Measurements from ENCODE around the gene ATAD1.

- TF ChIP-seq, protein P1, sequence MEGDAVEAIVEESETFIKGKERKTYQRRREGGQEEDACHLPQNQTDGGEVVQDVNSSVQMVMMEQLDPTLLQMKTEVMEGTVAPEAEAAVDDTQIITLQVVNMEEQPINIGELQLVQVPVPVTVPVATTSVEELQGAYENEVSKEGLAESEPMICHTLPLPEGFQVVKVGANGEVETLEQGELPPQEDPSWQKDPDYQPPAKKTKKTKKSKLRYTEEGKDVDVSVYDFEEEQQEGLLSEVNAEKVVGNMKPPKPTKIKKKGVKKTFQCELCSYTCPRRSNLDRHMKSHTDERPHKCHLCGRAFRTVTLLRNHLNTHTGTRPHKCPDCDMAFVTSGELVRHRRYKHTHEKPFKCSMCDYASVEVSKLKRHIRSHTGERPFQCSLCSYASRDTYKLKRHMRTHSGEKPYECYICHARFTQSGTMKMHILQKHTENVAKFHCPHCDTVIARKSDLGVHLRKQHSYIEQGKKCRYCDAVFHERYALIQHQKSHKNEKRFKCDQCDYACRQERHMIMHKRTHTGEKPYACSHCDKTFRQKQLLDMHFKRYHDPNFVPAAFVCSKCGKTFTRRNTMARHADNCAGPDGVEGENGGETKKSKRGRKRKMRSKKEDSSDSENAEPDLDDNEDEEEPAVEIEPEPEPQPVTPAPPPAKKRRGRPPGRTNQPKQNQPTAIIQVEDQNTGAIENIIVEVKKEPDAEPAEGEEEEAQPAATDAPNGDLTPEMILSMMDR (conservative IDR thresholded peaks at IDR 0.05; ENCODE audit: low read depth, low read length) = no peak
- TF ChIP-seq RAD21 (IDR thresholded peaks at IDR 0.05; ENCODE audit: low read length) (no peak), RFX5 (IDR thresholded peaks at IDR 0.05; ENCODE audit: low read depth, low read length) (no peak), POLR2A (IDR thresholded peaks at IDR 0.05; ENCODE audit: low read depth, low read length) (no peak), RCOR1 (IDR thresholded peaks at IDR 0.05; ENCODE audit: insufficient replicate concordance, low read length) (no peak)
- TF ChIP-seq, protein P2, sequence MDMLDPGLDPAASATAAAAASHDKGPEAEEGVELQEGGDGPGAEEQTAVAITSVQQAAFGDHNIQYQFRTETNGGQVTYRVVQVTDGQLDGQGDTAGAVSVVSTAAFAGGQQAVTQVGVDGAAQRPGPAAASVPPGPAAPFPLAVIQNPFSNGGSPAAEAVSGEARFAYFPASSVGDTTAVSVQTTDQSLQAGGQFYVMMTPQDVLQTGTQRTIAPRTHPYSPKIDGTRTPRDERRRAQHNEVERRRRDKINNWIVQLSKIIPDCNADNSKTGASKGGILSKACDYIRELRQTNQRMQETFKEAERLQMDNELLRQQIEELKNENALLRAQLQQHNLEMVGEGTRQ (IDR thresholded peaks at IDR 0.05; ENCODE audit: low read depth, low read length) = no peak
Measured at GRCh38 chr10:87761892-87762291, 56.1 kb downstream of the ATAD1 start.

Data from IMR-90 (cell line).